CD4-positive, alpha-beta T cell treated with Interferon alpha-2 for 1 hour (primary cell): ENCODE results near the gene TRPM5.
A peak's percentile ranks its signal among the peaks of the same experiment; 100 is the strongest.

Source experiments
- DNase-seq, 2 donors: peaks; one replicate each; pipeline ENCODE4 v3.0.0-alpha.2; 2020 to 2022

TRPM5 gene

GRCh38 chr11:2436013-2436520, 8.2 kb downstream of the TRPM5 start:
- no peak for DNase-seq

GRCh38 chr11:2435288-2436012, 8.9 kb downstream of the TRPM5 start:
- DNase-seq = no peak

- no peak for DNase-seq
Observed at GRCh38 chr11:2434506-2435255, 9.6 kb downstream of the TRPM5 start.

GRCh38 chr11:2434008-2434407, 10.3 kb downstream of the TRPM5 start:
- DNase-seq = no peak

- DNase-seq = no peak
Observed at GRCh38 chr11:2433106-2433925, 11.0 kb downstream of the TRPM5 start.

GRCh38 chr11:2432628-2433071, 11.7 kb downstream of the TRPM5 start:
- DNase-seq = no peak

- DNase-seq = no peak
Observed at GRCh38 chr11:2432171-2432621, 12.1 kb downstream of the TRPM5 start.

- no peak for DNase-seq
Observed at GRCh38 chr11:2431395-2431794, 12.9 kb downstream of the TRPM5 start.

GRCh38 chr11:2428322-2428795, 16.0 kb downstream of the TRPM5 start:
- DNase-seq = peak; percentile 80 to 87

GRCh38 chr11:2427721-2428321, 16.5 kb downstream of the TRPM5 start:
- DNase-seq = no peak

GRCh38 chr11:2426826-2427521, 17.3 kb downstream of the TRPM5 start:
- no peak for DNase-seq

GRCh38 chr11:2426221-2426620, 18.1 kb downstream of the TRPM5 start:
- no peak for DNase-seq

- no peak for DNase-seq
Observed at GRCh38 chr11:2425506-2425905, 18.8 kb downstream of the TRPM5 start.

- DNase-seq = no peak
Observed at GRCh38 chr11:2424811-2425495, 19.4 kb downstream of the TRPM5 start.

GRCh38 chr11:2423157-2424025, 20.9 kb downstream of the TRPM5 start:
- no peak for DNase-seq

- DNase-seq = no peak
Observed at GRCh38 chr11:2422461-2423156, 21.7 kb downstream of the TRPM5 start.

- DNase-seq = no peak
Observed at GRCh38 chr11:2421996-2422395, 22.3 kb downstream of the TRPM5 start.

- DNase-seq = no peak
Observed at GRCh38 chr11:2421226-2421994, 22.9 kb downstream of the TRPM5 start.
